IPS-15b (cell line): ENCODE data around the gene PCED1B.

Source experiments
- H3K27me3 ChIP-seq: one replicate; pipeline ENCODE4 v1.6.1; 2013; ENCODE audit warnings: low read length; ENCODE audit not compliant: control insufficient read depth, insufficient read depth
- H3K36me3 ChIP-seq: one replicate; pipeline ENCODE4 v1.6.1; 2013; ENCODE audit warnings: low read length; ENCODE audit not compliant: control insufficient read depth, insufficient read depth
- H3K4me1 ChIP-seq: one replicate; pipeline ENCODE4 v1.6.1; 2013; ENCODE audit warnings: mild to moderate bottlenecking, low read length; ENCODE audit not compliant: control insufficient read depth, insufficient read depth
- H3K4me3 ChIP-seq: one replicate; pipeline ENCODE4 v1.5.1; 2013; ENCODE audit warnings: low read depth, low read length
- H3K9ac ChIP-seq: one replicate; pipeline ENCODE4 v1.6.1; 2013; ENCODE audit warnings: low read depth, mild to moderate bottlenecking, low read length
- H3K9me3 ChIP-seq: one replicate; pipeline ENCODE4 v1.6.1; 2013; ENCODE audit warnings: mild to moderate bottlenecking, low read length; ENCODE audit not compliant: control insufficient read depth, insufficient read depth

PCED1B gene

DNA sequence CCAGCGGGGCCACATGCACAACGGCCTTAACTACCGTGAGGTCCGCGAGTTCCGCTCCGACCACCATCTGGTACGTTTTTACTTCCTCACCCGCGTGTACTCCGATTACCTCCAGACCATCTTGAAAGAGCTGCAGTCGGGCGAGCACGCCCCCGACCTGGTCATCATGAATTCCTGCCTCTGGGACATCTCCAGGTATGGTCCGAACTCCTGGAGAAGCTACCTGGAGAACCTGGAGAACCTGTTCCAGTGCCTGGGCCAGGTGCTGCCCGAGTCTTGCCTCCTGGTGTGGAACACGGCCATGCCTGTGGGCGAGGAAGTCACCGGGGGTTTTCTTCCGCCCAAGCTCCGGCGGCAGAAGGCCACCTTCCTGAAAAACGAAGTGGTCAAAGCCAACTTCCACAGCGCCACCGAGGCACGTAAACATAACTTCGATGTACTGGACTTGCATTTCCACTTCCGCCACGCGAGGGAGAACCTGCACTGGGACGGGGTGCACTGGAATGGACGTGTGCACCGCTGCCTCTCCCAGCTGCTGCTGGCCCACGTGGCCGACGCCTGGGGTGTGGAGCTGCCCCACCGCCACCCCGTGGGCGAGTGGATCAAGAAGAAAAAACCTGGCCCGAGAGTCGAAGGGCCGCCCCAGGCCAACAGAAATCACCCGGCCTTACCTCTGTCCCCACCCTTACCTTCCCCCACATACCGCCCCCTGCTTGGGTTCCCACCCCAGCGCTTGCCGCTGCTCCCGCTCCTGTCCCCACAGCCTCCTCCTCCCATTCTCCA lies 156.0 kb downstream of the PCED1B start:
- H3K9me3 ChIP-seq, result no peaks in the 10 kb centered on the region
- peaks cover 2% of the 10 kb centered on the region for H3K36me3 ChIP-seq
- no peak overlapping the region for H3K9ac ChIP-seq
- H3K27me3 ChIP-seq, result no peaks in the 10 kb centered on the region
- H3K4me3 ChIP-seq, result no peak overlapping the region
- H3K4me1 ChIP-seq, result peaks cover 4% of the 10 kb centered on the region

DNA sequence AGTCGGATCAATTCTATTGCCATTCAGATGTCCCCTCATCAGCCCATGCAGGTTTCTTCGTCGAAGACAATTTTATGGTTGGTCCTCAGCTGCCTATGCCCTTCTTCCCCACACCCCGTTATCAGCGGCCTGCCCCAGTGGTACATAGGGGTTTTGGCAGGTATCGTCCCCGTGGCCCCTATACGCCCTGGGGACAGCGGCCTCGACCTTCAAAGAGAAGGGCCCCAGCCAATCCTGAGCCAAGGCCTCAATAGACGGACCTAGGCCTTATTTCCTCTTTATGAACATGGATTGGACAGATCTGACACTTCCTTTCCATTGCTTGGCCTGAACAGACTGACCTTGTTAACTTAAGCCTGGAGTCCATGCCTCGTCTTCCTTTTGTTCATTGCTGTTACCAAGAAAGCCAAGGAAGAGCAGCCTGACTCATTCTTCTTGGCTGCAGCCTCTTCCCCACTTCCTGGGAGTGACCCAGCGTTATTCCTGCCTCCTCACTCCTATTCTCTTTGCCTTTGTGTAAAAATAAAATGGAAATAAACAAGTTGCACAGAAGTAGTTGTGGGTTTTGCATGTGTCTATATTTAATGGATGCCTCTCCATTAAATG lies 156.8 kb downstream of the PCED1B start:
- Histone ChIP-seq H3K9me3 (no peaks in the 10 kb centered on the region), H3K9ac (no peak overlapping the region), H3K27me3 (no peaks in the 10 kb centered on the region), H3K4me3 (no peak overlapping the region), H3K4me1 (peaks cover 4% of the 10 kb centered on the region), H3K36me3 (peaks cover 2% of the 10 kb centered on the region)

DNA sequence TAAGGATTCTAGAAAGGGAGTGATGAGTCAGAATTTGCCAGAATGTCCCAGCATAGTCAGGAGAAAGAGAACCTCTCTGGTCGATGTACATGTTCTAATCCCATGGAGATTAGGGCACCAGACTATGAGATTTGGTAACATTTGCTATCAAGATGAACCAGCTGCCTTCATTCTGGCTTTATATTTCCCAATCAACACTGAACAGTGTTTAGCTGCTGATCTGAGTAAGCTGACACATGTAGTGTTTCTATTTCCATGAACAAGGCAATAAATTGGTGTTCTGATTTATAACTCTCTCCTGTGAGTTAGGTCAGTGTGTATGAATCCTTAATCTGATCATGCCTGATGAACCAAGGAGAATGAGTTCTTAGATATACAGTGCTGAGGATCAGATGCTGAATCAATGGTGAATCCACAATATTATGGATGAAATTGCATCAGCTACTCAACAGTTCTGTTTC lies 158.4 kb downstream of the PCED1B start:
- no peak overlapping the region for H3K4me3 ChIP-seq
- no peaks in the 10 kb centered on the region for H3K9me3 ChIP-seq
- H3K4me1 ChIP-seq, result peaks cover 4% of the 10 kb centered on the region
- peaks cover 2% of the 10 kb centered on the region for H3K36me3 ChIP-seq
- no peaks in the 10 kb centered on the region for H3K27me3 ChIP-seq
- H3K9ac ChIP-seq, result no peak overlapping the region

DNA sequence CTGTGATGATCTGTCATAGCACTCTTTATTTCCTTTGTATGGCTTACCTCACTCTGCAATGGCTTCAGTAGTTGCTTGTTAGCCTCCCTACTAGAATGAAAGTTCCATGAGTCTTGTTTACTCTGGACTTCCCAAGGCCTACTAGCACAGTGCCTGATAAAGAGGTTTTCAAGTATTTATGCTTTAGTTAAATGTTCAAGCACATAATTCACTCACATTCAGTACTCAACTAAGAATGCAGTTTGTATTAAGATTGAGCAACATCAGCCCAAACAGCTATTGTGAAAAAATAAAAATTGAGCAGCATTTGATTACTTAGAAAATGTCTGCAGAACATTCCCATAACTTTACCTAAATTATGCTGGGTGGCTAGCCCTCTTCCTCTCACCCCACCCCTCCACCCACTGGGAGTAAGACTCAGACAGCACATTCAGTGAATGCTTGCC lies 159.3 kb downstream of the PCED1B start:
- no peaks in the 10 kb centered on the region for H3K9me3 ChIP-seq
- no peak overlapping the region for H3K9ac ChIP-seq
- peaks cover 2% of the 10 kb centered on the region for H3K36me3 ChIP-seq
- H3K4me1 ChIP-seq, result peaks cover 2% of the 10 kb centered on the region
- H3K27me3 ChIP-seq, result no peaks in the 10 kb centered on the region
- H3K4me3 ChIP-seq, result no peak overlapping the region

DNA sequence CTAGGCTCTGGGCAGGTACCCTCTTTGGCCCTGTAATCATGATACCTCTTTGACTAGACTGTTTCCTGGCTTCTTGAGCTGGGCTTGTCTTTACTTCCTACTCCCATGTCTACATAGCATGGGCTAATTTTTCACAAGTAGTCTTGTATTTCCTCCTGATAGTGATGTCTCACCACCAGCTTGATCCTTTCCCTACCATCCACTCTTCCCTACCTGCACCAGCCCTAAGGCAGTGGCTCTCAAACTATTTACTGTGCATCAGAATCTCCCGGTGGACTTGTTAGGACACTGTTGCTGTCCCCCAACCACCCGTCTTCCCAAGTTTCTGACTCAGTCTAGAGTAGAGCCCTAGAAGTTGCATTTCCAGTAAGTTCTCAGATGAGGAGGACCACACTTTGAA lies 163.0 kb downstream of the PCED1B start:
- no peaks in the 10 kb centered on the region for H3K4me1 ChIP-seq
- no peak overlapping the region for H3K4me3 ChIP-seq
- H3K9me3 ChIP-seq, result no peaks in the 10 kb centered on the region
- no peak overlapping the region for H3K9ac ChIP-seq
- H3K27me3 ChIP-seq, result no peaks in the 10 kb centered on the region
- H3K36me3 ChIP-seq, result no peaks in the 10 kb centered on the region

DNA sequence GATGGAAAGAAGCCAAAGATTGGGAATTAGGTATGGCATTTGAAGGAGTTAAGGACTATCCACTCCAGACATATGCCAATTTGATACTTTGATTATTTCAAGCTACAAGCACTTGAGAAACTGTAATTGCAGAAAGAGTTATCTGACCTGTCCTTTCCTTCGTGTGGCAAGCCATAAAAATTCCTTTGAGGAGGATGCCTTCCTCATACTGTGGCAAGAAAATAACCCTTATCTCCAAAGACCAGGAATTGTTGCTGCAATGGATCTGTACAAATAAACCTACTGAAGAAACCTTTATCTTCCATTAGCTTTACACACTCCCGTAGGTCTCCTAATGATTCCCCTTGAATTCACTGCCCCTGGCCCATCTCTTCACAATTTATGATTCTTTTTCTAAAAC lies 165.4 kb downstream of the PCED1B start:
- Histone ChIP-seq H3K4me1 (no peaks in the 10 kb centered on the region), H3K9me3 (no peaks in the 10 kb centered on the region), H3K4me3 (no peak overlapping the region), H3K36me3 (no peaks in the 10 kb centered on the region), H3K9ac (no peak overlapping the region), H3K27me3 (no peaks in the 10 kb centered on the region)

DNA sequence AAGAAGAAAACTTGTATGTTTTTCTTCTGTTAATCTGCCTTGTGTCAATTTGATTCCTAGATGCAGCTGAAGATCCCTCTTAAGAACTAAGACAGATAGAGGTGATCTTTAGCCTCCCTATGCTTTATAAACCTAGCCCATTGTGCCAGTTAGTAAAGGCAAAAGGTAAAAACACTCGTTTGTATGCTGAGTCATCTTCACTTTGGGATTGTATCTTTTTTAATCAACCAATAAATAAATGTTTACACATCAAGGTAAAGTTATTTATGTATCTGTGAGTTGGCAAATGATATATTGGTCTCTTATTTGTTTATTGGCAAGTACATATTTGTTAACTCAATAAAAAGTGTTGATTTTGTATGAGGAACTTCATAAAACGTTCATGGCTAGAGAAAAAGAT lies 166.2 kb downstream of the PCED1B start:
- H3K4me3 ChIP-seq, result no peak overlapping the region
- H3K27me3 ChIP-seq, result no peaks in the 10 kb centered on the region
- no peaks in the 10 kb centered on the region for H3K4me1 ChIP-seq
- H3K36me3 ChIP-seq, result no peaks in the 10 kb centered on the region
- H3K9ac ChIP-seq, result no peak overlapping the region
- no peaks in the 10 kb centered on the region for H3K9me3 ChIP-seq

DNA sequence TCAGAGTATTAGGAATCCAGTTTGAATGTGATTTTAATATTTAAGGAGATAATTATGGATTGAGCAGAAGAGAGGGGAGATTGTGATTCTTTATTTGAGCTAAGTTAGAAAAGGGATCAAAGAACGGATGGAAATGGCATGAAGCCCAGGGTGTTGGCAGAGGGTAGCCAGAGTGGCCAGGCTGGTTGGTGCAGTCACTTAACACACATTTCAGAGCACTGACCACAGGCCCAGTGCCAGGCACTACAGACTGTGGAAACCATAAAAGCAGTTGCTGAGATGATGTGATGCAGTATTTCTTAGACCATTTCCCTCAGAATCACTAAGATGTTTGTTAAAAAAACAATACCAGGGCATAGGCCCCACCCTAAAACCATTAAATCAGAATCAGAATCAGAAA lies 168.0 kb downstream of the PCED1B start:
- Histone ChIP-seq H3K9me3 (no peaks in the 10 kb centered on the region), H3K4me1 (no peaks in the 10 kb centered on the region), H3K36me3 (no peaks in the 10 kb centered on the region), H3K4me3 (no peak overlapping the region), H3K27me3 (no peaks in the 10 kb centered on the region), H3K9ac (no peak overlapping the region)

DNA sequence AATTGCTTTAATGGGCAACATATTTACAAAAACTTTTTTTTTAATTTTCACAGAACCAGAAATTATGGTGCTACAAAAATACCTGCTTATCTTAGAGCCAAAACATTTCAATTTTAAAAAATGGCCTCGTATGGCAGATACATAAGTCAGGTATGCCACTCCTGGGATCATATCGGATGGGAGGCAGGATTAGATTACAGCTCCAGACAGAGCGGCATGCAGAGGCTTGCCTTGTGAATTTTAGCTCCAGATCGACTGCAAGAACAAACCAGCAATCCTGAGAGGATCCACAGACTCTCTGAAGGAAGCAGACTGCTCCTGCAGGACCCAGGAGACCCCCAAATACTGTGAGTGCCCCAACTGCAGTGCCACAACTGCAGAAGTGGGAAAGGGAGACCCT lies 169.7 kb downstream of the PCED1B start:
- no peak overlapping the region for H3K4me3 ChIP-seq
- no peaks in the 10 kb centered on the region for H3K9me3 ChIP-seq
- H3K9ac ChIP-seq, result no peak overlapping the region
- H3K36me3 ChIP-seq, result no peaks in the 10 kb centered on the region
- H3K27me3 ChIP-seq, result no peaks in the 10 kb centered on the region
- no peaks in the 10 kb centered on the region for H3K4me1 ChIP-seq

DNA sequence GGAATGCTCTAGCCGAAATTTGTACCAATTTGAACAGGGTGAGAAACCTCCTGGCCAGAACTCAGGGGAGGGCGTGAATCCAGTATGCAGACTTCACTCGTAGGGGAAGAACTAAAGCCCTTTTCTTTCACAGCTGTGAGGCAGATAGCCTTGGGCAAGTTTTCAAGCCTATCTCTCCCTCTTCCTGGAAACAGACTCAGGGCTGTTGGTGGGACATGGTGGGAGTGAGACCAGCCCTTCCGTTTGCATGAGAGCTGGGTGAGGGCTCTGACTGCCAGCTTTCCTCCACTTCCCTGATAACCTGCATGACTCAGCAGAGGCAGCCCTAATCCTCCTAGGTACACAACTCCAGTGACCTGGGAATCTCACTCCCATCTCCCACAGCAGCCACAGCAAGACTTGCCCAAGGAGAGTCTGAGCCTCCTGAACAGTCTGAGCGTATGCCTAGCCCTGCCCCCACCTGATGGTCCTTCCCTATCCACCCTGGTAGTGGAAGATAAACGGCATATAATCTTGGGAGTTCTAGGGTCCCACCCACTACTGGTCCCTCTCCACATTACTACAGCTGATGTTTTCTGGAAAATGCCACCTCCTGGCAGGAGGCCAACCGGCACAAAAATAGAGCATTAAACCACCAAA lies 170.4 kb downstream of the PCED1B start:
- Histone ChIP-seq H3K4me3 (no peak overlapping the region), H3K9me3 (no peaks in the 10 kb centered on the region), H3K4me1 (no peaks in the 10 kb centered on the region), H3K27me3 (no peaks in the 10 kb centered on the region), H3K9ac (no peak overlapping the region), H3K36me3 (no peaks in the 10 kb centered on the region)

DNA sequence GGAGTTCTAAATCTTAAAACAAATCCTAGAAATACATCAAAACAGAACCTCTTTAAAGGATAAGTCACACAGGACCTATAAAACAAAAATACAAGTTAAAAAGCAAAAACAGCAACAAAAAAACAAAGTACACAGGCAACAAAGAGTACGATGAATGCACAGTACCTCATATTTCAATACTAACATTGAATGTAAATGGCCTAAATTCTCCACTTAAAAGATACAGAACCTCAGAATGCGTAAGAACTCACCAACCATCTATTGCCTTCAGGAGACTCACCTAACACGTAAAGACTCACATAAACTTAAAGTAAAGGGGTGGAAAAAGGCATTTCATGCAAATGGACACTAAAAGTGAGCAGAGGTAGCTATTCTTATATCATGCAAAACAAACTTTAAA lies 172.5 kb downstream of the PCED1B start:
- Histone ChIP-seq H3K36me3 (no peaks in the 10 kb centered on the region), H3K9ac (no peak overlapping the region), H3K4me1 (no peaks in the 10 kb centered on the region), H3K4me3 (no peak overlapping the region), H3K27me3 (no peaks in the 10 kb centered on the region), H3K9me3 (no peaks in the 10 kb centered on the region)

DNA sequence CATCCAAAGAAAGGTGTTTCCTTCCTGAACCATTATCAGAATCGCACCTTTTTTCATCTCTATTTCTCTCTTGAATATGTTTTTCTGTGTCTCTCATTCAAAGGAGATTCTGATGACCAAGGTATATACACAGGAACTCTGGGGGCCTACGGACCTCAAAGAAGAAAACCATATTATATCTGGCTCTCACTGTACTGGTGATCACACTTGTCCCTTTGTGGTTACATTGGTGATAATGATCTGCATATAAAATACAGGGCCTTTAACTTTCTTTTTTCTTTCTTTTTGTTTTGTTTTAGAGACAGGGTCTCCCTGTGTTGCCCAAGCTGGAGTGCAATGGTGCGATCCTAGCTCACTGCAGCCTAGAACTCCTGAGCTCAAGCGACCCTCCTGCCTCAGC lies 185.5 kb downstream of the PCED1B start:
- Histone ChIP-seq H3K9ac (no peak overlapping the region), H3K9me3 (no peaks in the 10 kb centered on the region), H3K4me3 (no peak overlapping the region), H3K36me3 (no peaks in the 10 kb centered on the region), H3K4me1 (no peaks in the 10 kb centered on the region), H3K27me3 (no peaks in the 10 kb centered on the region)
